Coronary artery (tissue), 2 donors: ENCODE data around the gene DNAJC16.
"Not testable (repeated sequence)": the region's sequence is repeated elsewhere in the genome, so short reads cannot be mapped to it uniquely, and the experiment has no call there.

Source experiments
- DNase-seq: peaks from one replicate; pipeline ENCODE4 v3.0.0-alpha.2; 2017; ENCODE audit warnings: low spot score
- H3K27ac ChIP-seq, 2 donors: fragments of 200-600 bp; sonication (generic); one replicate each; pipeline ENCODE4 v1.5.1; 2016 to 2019
- H3K4me3 ChIP-seq: fragments of 200-600 bp; sonication (generic); 2 replicates; pipeline ENCODE4 v1.5.1; 2016; ENCODE audit warnings: mild to moderate bottlenecking, moderate library complexity
- CTCF ChIP-seq: fragments of 200-600 bp; sonication (generic); IDR thresholded peaks from one replicate; pipeline ENCODE4 v1.5.1; 2019; ENCODE audit warnings: antibody characterized with exemption

The DNAJC16 gene

GRCh38 chr1:15509586-15509985, 17.1 kb upstream of the DNAJC16 start:
- DNase-seq: no peak
- no peak for TF ChIP-seq CTCF
- no peak overlapping the region for H3K4me3 ChIP-seq
- no peak overlapping the region for H3K27ac ChIP-seq

GRCh38 chr1:15510611-15511405, 15.8 kb upstream of the DNAJC16 start:
- DNase-seq: no peak
- no peak overlapping the region for H3K4me3 ChIP-seq
- H3K27ac ChIP-seq: no peak overlapping the region
- TF ChIP-seq CTCF: no peak

GRCh38 chr1:15513192-15513591, 13.5 kb upstream of the DNAJC16 start:
- TF ChIP-seq CTCF: no peak
- H3K27ac ChIP-seq: no peak overlapping the region
- no peak for DNase-seq
- no peak overlapping the region for H3K4me3 ChIP-seq

GRCh38 chr1:15513919-15514318, 12.7 kb upstream of the DNAJC16 start:
- no peak overlapping the region for H3K4me3 ChIP-seq
- no peak for DNase-seq
- H3K27ac ChIP-seq: no peak overlapping the region
- no peak for TF ChIP-seq CTCF

- H3K27ac ChIP-seq, H3K4me3 ChIP-seq, DNase-seq: not testable (repeated sequence)
These were observed 12.1 kb upstream of the DNAJC16 start for GRCh38 chr1:15514557-15514956.

- TF ChIP-seq CTCF: no peak
- peak; percentile 8 for DNase-seq
- Histone ChIP-seq H3K4me3 (no peak overlapping the region), H3K27ac (no peak overlapping the region)
These were observed 11.5 kb upstream of the DNAJC16 start for GRCh38 chr1:15515022-15515663.

- H3K4me3 ChIP-seq: no peak overlapping the region
- no peak overlapping the region for H3K27ac ChIP-seq
- no peak for TF ChIP-seq CTCF
- DNase-seq: no peak
These were observed 7.0 kb upstream of the DNAJC16 start for GRCh38 chr1:15519625-15520024.

- not testable (repeated sequence) for H3K27ac ChIP-seq, DNase-seq
These were observed 5.3 kb upstream of the DNAJC16 start for GRCh38 chr1:15521206-15521906.

More at GRCh38 chr1:15521206-15521906, 5.3 kb upstream of the DNAJC16 start:
- not testable (repeated sequence) for H3K4me3 ChIP-seq
